ENCODE measurements around the gene NDUFC2. TPM values are rescaled to one million over a fixed set of nuclear protein-coding genes. Genes with fewer than 3 reads are reported as not detected.
"Not testable (repeated sequence)": the region's sequence is repeated elsewhere in the genome, so short reads cannot be mapped to it uniquely, and the experiment has no call there.

The NDUFC2 gene
- polyA plus RNA-seq, 3 donors: 165 to 174 (median 168) TPM

GRCh38 chr11:78083021-78083420, 3.4 kb upstream of the NDUFC2 start:
- peak; percentile 46 for DNase-seq

DNA sequence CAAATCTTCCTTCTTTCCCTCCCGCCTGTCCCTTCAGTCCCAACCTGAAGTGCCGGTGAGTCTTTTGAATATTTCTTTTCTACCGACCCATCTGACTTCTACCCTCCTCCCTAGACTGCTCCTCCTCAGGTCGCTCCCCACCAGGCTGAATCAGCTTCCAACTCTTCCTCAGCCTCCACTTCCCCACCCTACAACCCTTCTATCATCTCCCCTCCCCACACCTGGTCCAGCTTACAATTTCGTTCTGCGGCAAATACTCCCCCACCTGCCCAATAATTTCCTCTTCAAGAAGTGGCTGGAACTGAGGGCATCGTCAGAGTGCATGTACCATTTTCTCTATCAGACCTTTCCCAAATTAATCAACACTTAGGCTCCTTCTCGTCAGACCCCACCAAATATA, 2.5 kb upstream of the NDUFC2 start:
- DNase-seq: no peak

DNA sequence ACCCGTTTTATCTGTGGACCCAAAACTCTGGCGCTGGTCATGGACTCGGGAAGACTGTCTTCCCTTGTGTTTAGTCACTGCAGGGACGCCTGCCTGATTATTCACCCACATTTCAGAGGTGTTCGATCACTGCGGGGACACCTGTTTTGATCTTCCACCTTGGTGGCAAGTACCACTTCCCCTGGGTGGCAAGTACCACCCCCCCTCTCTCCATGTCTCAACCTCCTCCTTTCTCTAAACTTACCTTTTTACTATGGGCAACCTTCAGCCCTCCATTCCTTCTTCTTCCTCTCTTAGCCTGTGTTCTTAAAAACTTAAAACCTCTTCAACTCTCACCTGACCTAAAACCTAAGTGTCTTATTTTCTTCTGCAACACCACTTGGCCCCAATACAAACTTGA, 1.9 kb upstream of the NDUFC2 start:
- DNase-seq: no peak

GRCh38 chr11:78080818-78081495, 1.3 kb upstream of the NDUFC2 start:
- peak; percentile 5 for DNase-seq

DNA sequence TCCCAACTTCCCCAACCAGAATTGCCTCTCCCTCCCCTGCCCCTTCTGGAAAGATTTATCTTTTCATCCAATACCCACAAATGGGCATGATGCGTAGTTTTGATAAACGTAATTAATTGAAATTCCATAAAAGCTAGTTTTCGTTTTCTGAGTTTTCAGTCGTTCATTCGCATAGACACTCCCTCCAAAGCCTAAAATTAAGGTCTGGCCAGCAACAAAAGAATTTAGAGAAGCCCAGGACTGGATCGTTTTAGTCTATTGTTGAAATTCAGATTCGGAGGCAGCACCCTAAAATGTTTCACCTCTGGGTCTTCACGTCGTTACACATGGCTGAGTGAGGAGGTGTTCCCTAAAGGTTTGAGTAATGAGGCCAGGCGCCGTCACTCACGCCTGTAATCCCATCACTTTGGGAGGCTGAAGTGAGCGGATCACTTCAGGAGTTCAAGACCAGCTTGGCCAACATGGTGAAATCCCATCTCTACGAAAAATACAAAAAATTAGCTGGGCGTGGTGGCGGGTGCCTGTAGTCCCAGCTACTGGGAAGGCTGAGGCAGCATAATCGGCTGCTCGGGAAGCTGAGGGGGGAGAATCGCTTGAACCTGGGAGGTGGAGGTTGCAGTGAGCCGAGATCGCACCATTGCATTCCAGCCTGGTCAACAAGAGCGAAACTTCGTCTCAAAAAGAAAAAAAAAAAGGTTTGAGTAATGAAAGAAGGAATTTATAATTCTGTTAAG, 589 bp upstream of the NDUFC2 start:
- no peak for DNase-seq

GRCh38 chr11:78078218-78079167, 1.2 kb downstream of the NDUFC2 start:
- DNase-seq: peak; percentile 7

GRCh38 chr11:78077592-78077991, 2.1 kb downstream of the NDUFC2 start:
- DNase-seq: not testable (repeated sequence)

GRCh38 chr11:78076733-78077403, 2.8 kb downstream of the NDUFC2 start:
- DNase-seq: no peak

GRCh38 chr11:78074756-78075155, 4.9 kb downstream of the NDUFC2 start:
- no peak for DNase-seq

DNA sequence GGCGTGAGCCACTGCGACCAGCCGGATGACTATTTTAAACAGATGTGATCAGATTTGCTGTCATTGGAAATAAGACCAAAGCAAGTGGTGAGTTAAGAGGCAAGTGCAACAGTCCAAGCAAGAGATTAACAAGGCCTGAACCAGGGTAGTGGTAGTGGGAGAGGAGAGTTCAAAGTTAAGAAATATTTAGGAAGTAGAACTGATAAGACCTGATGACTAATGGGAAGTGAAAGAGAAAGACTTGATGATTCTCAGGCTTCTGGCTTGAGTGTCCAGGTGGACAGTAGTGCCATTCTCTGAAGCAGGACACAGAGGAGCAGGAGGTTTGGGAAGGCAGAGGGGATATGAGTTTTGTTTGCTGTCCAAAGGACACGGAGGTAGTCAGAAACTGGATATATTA, 7.2 kb downstream of the NDUFC2 start:
- no peak for DNase-seq

DNA sequence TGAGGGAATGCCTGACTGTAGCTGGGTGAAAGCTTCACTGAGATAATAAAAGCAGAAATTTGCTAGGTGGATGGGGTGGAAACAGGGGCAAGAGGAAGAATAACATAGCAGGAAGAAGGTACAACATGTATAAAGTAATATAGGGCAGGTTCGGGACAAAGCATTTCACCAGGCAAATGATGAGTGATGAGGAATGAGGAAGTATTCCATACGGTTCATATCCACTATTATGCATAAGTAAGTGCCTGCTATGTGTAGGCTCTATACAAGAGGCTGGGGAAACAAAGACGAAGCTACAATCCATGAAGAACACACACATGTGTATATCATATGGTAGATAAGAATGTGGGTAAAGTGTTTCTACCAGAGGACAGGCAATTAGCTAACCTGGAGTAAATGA, 7.9 kb downstream of the NDUFC2 start:
- no peak for DNase-seq

DNA sequence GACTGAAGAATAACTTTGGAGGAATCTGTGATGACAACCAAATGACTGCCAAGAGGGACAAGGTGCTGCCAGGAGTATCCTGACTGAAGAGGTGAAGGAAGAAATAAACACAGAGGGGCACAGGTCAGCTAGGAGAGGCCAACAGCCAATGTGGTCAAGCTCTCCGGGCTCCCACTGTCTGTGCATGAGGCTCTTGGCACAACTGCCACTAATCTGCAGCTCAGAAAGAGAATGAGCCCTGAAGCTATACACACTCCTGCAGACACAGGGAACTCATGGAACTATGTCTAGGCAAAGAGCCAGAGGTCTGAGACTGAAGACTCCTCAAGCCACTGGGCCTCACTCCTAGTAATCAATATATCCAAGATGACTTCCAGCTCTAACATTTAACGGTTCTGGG, 9.0 kb downstream of the NDUFC2 start:
- DNase-seq: no peak

DNA sequence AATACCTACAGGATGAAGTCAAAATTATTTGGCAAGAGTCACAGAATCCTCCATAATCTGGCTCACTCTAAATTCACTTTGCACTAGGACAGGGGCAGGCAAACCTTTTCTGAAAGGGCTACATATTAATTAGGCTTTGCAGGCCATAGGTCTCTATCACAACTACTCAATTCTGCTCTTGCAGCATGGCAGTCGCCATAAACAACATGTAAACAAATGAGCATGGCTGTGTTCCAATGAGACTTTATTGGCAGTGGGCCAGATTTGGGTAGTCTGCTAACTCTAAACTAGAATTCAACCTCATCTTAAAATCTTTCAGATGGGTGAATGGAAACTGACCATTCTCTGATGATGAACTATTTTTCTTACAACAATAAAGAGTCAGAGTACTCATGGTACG, 10.2 kb downstream of the NDUFC2 start:
- DNase-seq: no peak

GRCh38 chr11:78067704-78068103, 12.0 kb downstream of the NDUFC2 start:
- no peak for DNase-seq

DNA sequence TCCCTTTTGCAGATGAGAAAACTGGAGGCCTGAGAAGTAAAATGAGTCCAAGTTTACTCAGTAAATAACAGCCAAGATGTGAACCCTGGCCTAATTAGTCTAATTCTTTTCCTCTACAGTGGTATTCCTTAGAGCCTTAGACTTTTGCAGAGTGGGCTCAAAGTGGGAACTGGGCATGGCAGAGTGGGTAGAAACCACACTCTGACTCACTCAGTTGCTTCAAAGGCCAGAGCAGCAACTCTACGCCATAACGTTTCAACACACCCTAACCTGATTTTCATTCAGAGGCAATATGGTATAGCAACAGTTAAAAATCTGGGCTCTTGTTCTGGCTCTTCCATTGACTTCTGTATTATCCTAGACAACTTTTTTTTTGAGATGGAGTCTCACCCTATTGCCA, 13.2 kb downstream of the NDUFC2 start:
- DNase-seq: no peak

DNA sequence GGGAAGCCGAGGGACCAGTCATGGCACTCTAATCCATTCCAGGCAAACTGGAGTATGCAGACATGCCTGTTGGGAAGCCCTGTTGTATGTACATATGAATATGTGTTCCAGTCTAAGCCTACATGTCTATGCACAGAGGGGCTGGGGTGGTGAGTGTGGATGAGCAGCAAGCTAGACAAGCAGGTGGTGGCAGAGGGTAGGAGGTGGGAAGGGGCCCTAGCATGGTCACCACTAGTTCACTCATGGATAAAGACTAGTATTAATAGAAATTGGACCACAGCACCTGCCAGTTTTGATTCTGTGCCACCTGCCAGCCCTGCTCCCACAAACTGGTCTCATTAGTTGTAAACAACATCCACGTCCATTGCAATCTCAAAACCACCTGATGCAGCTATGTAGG, 14.5 kb downstream of the NDUFC2 start:
- DNase-seq: no peak

- no peak for DNase-seq
Measured at GRCh38 chr11:78063440-78064181, 16.1 kb downstream of the NDUFC2 start, which contains the start of gene THRSP. Gene THRSP, plus strand, starts transcription at chr11:78063861. Its CDS starts 21 bp downstream, at chr11:78063882.

GRCh38 chr11:78062671-78063070, 17.0 kb downstream of the NDUFC2 start:
- no peak for DNase-seq

DNA sequence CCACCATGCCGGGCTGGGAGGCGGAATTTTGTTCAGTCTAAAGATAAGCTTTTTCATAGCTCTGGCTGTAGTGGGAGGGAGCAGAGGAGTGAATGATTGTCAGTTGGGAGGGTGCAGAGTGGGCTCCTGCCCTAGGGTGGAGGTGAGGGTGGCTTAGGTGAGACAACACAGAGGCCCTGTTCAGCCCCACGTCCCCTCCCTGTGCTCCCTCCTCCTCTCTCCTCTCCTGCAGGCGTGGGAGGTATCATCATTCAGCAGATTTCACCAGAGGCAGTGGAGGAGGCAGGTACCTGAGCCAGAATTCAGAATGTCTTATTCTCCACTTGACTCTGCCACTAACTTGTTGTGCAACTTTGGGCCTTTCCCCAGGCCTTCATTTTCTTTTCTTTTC, 17.7 kb downstream of the NDUFC2 start:
- no peak for DNase-seq

DNA sequence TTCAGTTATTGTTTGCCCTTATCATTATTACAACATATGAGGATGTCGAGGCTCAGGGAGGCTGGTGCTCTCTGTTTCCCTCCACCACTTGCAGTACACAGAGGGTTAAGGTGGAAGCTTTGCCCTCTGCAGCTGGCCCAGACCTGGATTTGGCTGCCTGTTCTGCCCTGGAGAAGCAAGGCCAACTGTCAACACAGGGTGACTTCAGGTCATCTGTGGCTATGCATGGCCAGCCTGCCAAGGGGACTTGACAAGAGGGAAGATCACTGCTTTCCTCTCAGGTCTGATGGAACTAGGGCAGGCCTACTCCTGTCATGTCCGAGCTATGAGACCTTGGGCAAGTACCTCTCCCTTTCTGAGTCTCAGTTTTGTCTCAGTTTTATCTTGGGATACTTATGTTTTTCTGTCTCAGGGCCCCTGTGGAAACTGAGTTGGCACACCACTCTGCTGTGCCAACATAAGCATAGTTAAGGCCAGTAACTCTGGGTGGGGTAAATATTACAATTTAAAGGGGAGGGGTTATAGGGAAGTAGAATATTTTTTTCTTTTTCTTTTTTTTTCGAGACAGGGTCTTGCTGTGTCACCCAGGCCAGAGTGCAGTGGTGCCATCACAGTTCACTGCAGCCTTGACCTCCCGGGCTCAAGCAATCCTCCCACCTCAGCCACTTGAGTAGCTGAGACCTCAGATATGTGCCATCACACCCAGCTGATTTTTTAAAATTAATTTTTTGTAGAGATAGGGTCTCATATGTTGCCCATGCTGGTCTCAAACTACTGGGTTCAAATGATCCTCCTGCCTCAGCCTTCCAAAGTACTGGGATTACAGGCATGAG, 18.4 kb downstream of the NDUFC2 start:
- DNase-seq: no peak

Measured in renal pelvis (tissue), 4 donors.